K562 (cell line): Measurements from ENCODE around the gene LMAN2. TPM values are rescaled to one million over a fixed set of nuclear protein-coding genes. Genes with fewer than 3 reads are reported as not detected.
A peak's percentile ranks its signal among the peaks of the same experiment; 100 is the strongest.

Experiments
- ATAC-seq: fragments of 200-7000 bp; cut with Tn5 transposase; 3 replicates; pipeline ENCODE4 v1.9.1; 2020; ENCODE audit warnings: moderate library complexity
- BruUV-seq: library from RNA; stranded (reverse); fragments of 400-500 nt; replicated peaks from 2 replicates; lab custom pipeline; 2021; lab: Mats Ljungman, UMichigan
- CTCF ChIA-PET: fragments of 300-600 bp; formaldehyde crosslinking; extraction: SDS; loops from one replicate; lab custom pipeline; 2021; ENCODE audit warnings: low intra/inter-chr PET ratio; lab: Yijun Ruan, JAX
- POLR2A ChIA-PET: fragments of 300-600, 350-650 bp; sonication (Branson Sonifier 250); formaldehyde crosslinking; extraction: SDS; loops from one replicate; lab custom pipeline; 2021; ENCODE audit warnings: antibody characterized with exemption, inconsistent platforms; lab: Yijun Ruan, JAX
- DNase-seq, 4 experiments: peaks; one replicate each; pipeline versions ENCODE4 v3.0.0 to v3.0.0-alpha.2; 2011 to 2018; ENCODE audit warnings: low spot score in 3 of 4, mixed read lengths in 3 of 4; ENCODE audit errors: extremely low read depth in 1 of 4
- FAIRE-seq: peaks from 2 replicates; lab custom pipeline; 2011; peaks lifted over from hg19 to GRCh38; lab: Jason Lieb, UNC
- H2AFZ ChIP-seq: 2 replicates; pipeline ENCODE4 v1.6.0; 2011; ENCODE audit warnings: low read depth, low read length, control low read depth, inconsistent platforms
- H3K27ac ChIP-seq: fragments of 200-600 bp; 3 replicates; pipeline ENCODE4 v1.8.0; 2011; ENCODE audit warnings: low read depth, mild to moderate bottlenecking, control low read depth, inconsistent platforms, low read length, moderate library complexity, mixed read lengths; ENCODE audit errors: extremely low read depth
- H3K27me3 ChIP-seq, 2 experiments: fragments of 300-600 bp in 1 of 2; 2 replicates in 1 of 2; 3 replicates in 1 of 2; pipeline versions ENCODE4 v1.6.0 to v1.8.0; 2011; ENCODE audit warnings: inconsistent platforms in 2 of 2, low read length in 2 of 2, mild to moderate bottlenecking in 1 of 2, mixed read lengths in 1 of 2, moderate library complexity in 1 of 2; ENCODE audit not compliant: control insufficient read depth in 2 of 2, insufficient read depth in 2 of 2
- H3K36me3 ChIP-seq: fragments of 300-600 bp; 3 replicates; pipeline ENCODE4 v1.8.0; 2011; ENCODE audit warnings: mild to moderate bottlenecking, low read length, inconsistent platforms; ENCODE audit not compliant: control insufficient read depth, insufficient read depth
- H3K4me1 ChIP-seq, 2 experiments: fragments of 200-600 bp in 1 of 2; replicated peaks in 1 of 2; 2 replicates in 1 of 2; 3 replicates in 1 of 2; pipeline versions ENCODE4 v1.5.1 to v1.8.0; 2011; ENCODE audit warnings: inconsistent platforms in 2 of 2, low read length in 2 of 2, mild to moderate bottlenecking in 1 of 2, mixed read lengths in 1 of 2, moderate library complexity in 1 of 2; ENCODE audit not compliant: control insufficient read depth in 2 of 2, insufficient read depth in 2 of 2
- H3K4me2 ChIP-seq: 2 replicates; pipeline ENCODE4 v1.6.1; 2011; ENCODE audit warnings: low read length, control low read depth, inconsistent platforms, mixed read lengths; ENCODE audit not compliant: insufficient read depth
- H3K4me3 ChIP-seq: fragments of 200-600 bp; sonication (generic), shearing (Covaris generic); 2 replicates; pipeline ENCODE4 v1.5.1; 2016; ENCODE audit warnings: control low read depth, inconsistent platforms
- H3K79me2 ChIP-seq: fragments of 200-600 bp; 3 replicates; pipeline ENCODE4 v1.8.0; 2011; ENCODE audit warnings: low read length, inconsistent platforms; ENCODE audit not compliant: control insufficient read depth, insufficient read depth
- H3K9ac ChIP-seq, 2 experiments: 2 replicates each; pipeline versions ENCODE4 v1.6.0 to v1.6.1; 2011; ENCODE audit warnings: low read depth in 2 of 2, low read length in 2 of 2, control low read depth in 1 of 2, inconsistent platforms in 1 of 2, mild to moderate bottlenecking in 1 of 2, mixed read lengths in 1 of 2; ENCODE audit not compliant: insufficient read depth in 1 of 2
- H3K9me1 ChIP-seq: one replicate; pipeline ENCODE4 v1.6.0; 2011; ENCODE audit warnings: inconsistent platforms, mild to moderate bottlenecking, low read length, moderate library complexity; ENCODE audit not compliant: control insufficient read depth, insufficient read depth
- H3K9me3 ChIP-seq: replicated peaks from 2 replicates; pipeline ENCODE4 v1.5.1; 2011; ENCODE audit warnings: low read depth, low read length, inconsistent platforms; ENCODE audit not compliant: control insufficient read depth, insufficient read depth
- H4K20me1 ChIP-seq: replicated peaks from 2 replicates; pipeline ENCODE4 v1.6.1; 2011; ENCODE audit warnings: low read length, inconsistent platforms, mixed read lengths; ENCODE audit not compliant: control insufficient read depth, insufficient read depth
- ATF6 ChIP-seq: sonication (generic); formaldehyde crosslinking; IDR thresholded peaks from 2 replicates; pipeline ENCODE4 v1.4.0; 2020; ENCODE audit warnings: mild to moderate bottlenecking, missing genetic modification reagents
- ATF7 ChIP-seq: fragments of 450-650 bp; IDR thresholded peaks from 2 replicates; pipeline ENCODE4 v1.7.1; 2014; ENCODE audit warnings: mild to moderate bottlenecking, moderate library complexity
- BRF2 ChIP-seq: IDR thresholded peaks from 3 replicates; pipeline ENCODE4 v1.6.1; 2011; ENCODE audit warnings: borderline replicate concordance, mild to moderate bottlenecking; ENCODE audit not compliant: insufficient read length, insufficient read depth
- CBX1 ChIP-seq: sonication (generic); IDR thresholded peaks from 2 replicates; pipeline ENCODE4 v1.6.1; 2016; ENCODE audit warnings: antibody characterized with exemption, low read depth, mild to moderate bottlenecking
- FIP1L1 ChIP-seq: fragments of 200-400 bp; formaldehyde crosslinking; IDR thresholded peaks from 2 replicates; pipeline ENCODE4 v1.6.1; 2018; ENCODE audit warnings: mild to moderate bottlenecking, low read depth, low read length; ENCODE audit not compliant: poor library complexity, severe bottlenecking
- HDGF ChIP-seq: fragments of 450-650 bp; IDR thresholded peaks from 2 replicates; pipeline ENCODE4 v1.6.1; 2016
- MYNN ChIP-seq, 2 experiments: sonication (generic); formaldehyde crosslinking in 1 of 2; IDR thresholded peaks; 2 replicates each; pipeline versions ENCODE4 v1.5.0 to v1.6.1; 2016 to 2020; ENCODE audit warnings: antibody characterized with exemption in 1 of 2, missing genetic modification reagents in 1 of 2
- NCOA1 ChIP-seq: fragments of 450-650 bp; IDR thresholded peaks from 2 replicates; pipeline ENCODE4 v1.6.1; 2016; ENCODE audit warnings: low read depth
- RBFOX2 ChIP-seq: fragments of 200-400 bp; formaldehyde crosslinking; IDR thresholded peaks from 2 replicates; pipeline ENCODE4 v1.6.1; 2017; ENCODE audit warnings: low read depth, mild to moderate bottlenecking, low read length, moderate library complexity
- RBM22 ChIP-seq: fragments of 200-400 bp; formaldehyde crosslinking; IDR thresholded peaks from 2 replicates; pipeline ENCODE4 v1.6.1; 2018; ENCODE audit warnings: low read length, low read depth; ENCODE audit not compliant: poor library complexity, severe bottlenecking
- SIRT6 ChIP-seq: IDR thresholded peaks from one replicate; pipeline ENCODE4 v1.6.1; 2012; ENCODE audit warnings: low read depth, mild to moderate bottlenecking, control low read depth, inconsistent platforms, low read length, moderate library complexity
- TEAD1 ChIP-seq, 2 experiments: fragments of 450-650 bp in 1 of 2; sonication (generic) in 1 of 2; formaldehyde crosslinking; IDR thresholded peaks; 2 replicates each; pipeline versions ENCODE4 v1.4.0 to v1.8.0; 2020 to 2022; ENCODE audit warnings: mild to moderate bottlenecking in 2 of 2, missing genetic modification reagents in 1 of 2
- ZBTB33 ChIP-seq: sonication (generic); formaldehyde crosslinking; IDR thresholded peaks from 2 replicates; pipeline ENCODE4 v1.8.1; 2023; ENCODE audit warnings: mild to moderate bottlenecking, missing genetic modification reagents
- ZNF77 ChIP-seq: fragments of 250-450 bp; sonication (Bioruptor Pico); IDR thresholded peaks from 2 replicates; pipeline ENCODE4 v1.5.0; 2020
- WGBS: fragments of 100-300 bp; shearing (Covaris generic); methylation state at CpG from one replicate; pipeline ENCODE4 v1.1.6; 2016; ENCODE audit warnings: low coverage, mixed read lengths; ENCODE audit not compliant: insufficient coverage; ENCODE audit errors: missing lambda C conversion rate; 5-methylcytosine and 5-hydroxymethylcytosine counted together
- in situ Hi-C: fragments of 300-500 bp; cut with MboI; formaldehyde crosslinking; loops from 4 replicates; pipeline ENCODE4 v1.15.0; 2018; ENCODE audit warnings: inconsistent platforms, mixed read lengths
- intact Hi-C: fragments of 100-400 bp; cut with micrococcal nuclease; formaldehyde crosslinking; loops from 2 replicates; pipeline ENCODE4 v1.14.2; 2022
- polyA plus RNA-seq, 8 experiments: library from polyadenylated mRNA; depleted of rRNA in 4 of 8; stranded (reverse) in 5 of 8; unstranded in 3 of 8; fragments of >200 nt; fragmentation: Nextera tagmentation in 2 of 8; fragmentation: Illumina TruSeq in 1 of 8; extraction: Ambion mirVana in 2 of 8; extraction: Trizol in 1 of 8; gene quantifications; 2 replicates each; pipeline versions ENCODE4 v1.2.1 to v1.2.3, GENCODE V29; 2011 to 2014; ENCODE audit warnings: inconsistent platforms in 1 of 8, missing spikeins in 1 of 8
- total RNA-seq, 7 experiments: library from RNA; depleted of rRNA in 6 of 7; stranded (reverse); fragments of >200 nt in 6 of 7; fragmentation: Illumina TruSeq in 2 of 7; extraction: Trizol in 2 of 7; gene quantifications; 2 replicates each; pipeline versions ENCODE4 v1.2.1 to v1.2.3, GENCODE V29; 2011 to 2021; ENCODE audit warnings: low replicate concordance in 1 of 7

LMAN2 gene
- total and polyA plus RNA-seq, 9 of the 15 experiments (the other 6 are each of a cell fraction or from before 2014, with no cell fraction given) = 2.7 to 254 (median 136) TPM

- no peak for TF ChIP-seq BRF2
- TF ChIP-seq ATF6 = no peak
- TF ChIP-seq ZNF77 (CRISPR knock-in tag) = no peak
- TF ChIP-seq ATF7 = no peak
- TF ChIP-seq HDGF = no peak
- TF ChIP-seq NCOA1 = no peak
Observed at GRCh38 chr5:177308740-177309139, 42.7 kb downstream of the LMAN2 start (continued).

- Histone ChIP-seq H3K27ac (no peak overlapping the region), H3K36me3 (peaks cover 34% of the 10 kb centered on the region), H3K9me3 (no peaks in the 10 kb centered on the region), H3K9me1 (no peaks in the 10 kb centered on the region), H3K4me2 (no peak overlapping the region), H3K9ac (peak overlapping the region in 1 of 2 experiments; percentile 40; a peak in 2 of 4 replicates), H3K4me1 (peaks cover 23 to 65% of the 10 kb centered on the region in 2 experiments), H3K79me2 (peaks cover 47% of the 10 kb centered on the region), H3K27me3 (no peaks in the 10 kb centered on the region), H4K20me1 (no peaks in the 10 kb centered on the region; the same call in 1 of the 2 replicates), H3K4me3 (no peak overlapping the region), H2AFZ (no peak overlapping the region)
- no peak for FAIRE-seq
- no peak for ATAC-seq
- DNase-seq = no peak
- CTCF ChIA-PET = no interaction called here
- WGBS = 90% methylated on average over 33 of the region's 43 CpGs
- in situ Hi-C loops (no loop called here), intact Hi-C loops (no loop called here)
- no TSS peak for BruUV-seq
- POLR2A ChIA-PET = interaction anchor here (0.6 to 1.8 kb wide), 4 partner anchors 11 to 178 kb away, joined by 3 to 6 read pairs (median 3); no protein-coding TSS in a partner anchor
- TF ChIP-seq TEAD1 (CRISPR knock-in tag; IDR thresholded peaks at IDR 0.05) = no peak
- 0 out of 2 replicates have a peak, but pooled peaks have one; percentile 33 for TF ChIP-seq ZBTB33 (CRISPR knock-in tag)
- peak; percentile 22 for TF ChIP-seq SIRT6
- TF ChIP-seq MYNN (IDR thresholded peaks at IDR 0.05) = peak; percentile 4; the same call in 1 of the 2 replicates
- no peak for TF ChIP-seq MYNN (CRISPR knock-in tag; IDR thresholded peaks at IDR 0.05)
- TF ChIP-seq RBFOX2 = peak; percentile 61
- peak; percentile 19 for TF ChIP-seq FIP1L1
- TF ChIP-seq CBX1 = 0 out of 2 replicates have a peak, but pooled peaks have one; percentile 7
- peak; percentile 87 for TF ChIP-seq RBM22
Observed at GRCh38 chr5:177307544-177308363, 43.7 kb downstream of the LMAN2 start.
